Right renal pelvis (tissue), 4 donors: ENCODE data around the gene MAN1A1. TPM values are rescaled to one million over a fixed set of nuclear protein-coding genes. Genes with fewer than 3 reads are reported as not detected.
"Not testable (repeated sequence)": the region's sequence is repeated elsewhere in the genome, so short reads cannot be mapped to it uniquely, and the experiment has no call there.

ENCODE experiments used
- DNase-seq, 4 donors: peaks; one replicate each; pipeline ENCODE4 v3.0.0-alpha.2; 2013; ENCODE audit warnings: low read depth in 4 of 4, low spot score in 3 of 4, missing footprints in 1 of 4
- polyA plus RNA-seq, 4 donors: library from polyadenylated mRNA; unstranded; fragments of 120-200 nt; gene quantifications; one replicate each; pipeline ENCODE4 v1.2.1, GENCODE V29; 2013; ENCODE audit not compliant: insufficient read length in 4 of 4

MAN1A1 gene
- polyA plus RNA-seq, 4 donors, result 102 to 123 (median 115) TPM

DNA sequence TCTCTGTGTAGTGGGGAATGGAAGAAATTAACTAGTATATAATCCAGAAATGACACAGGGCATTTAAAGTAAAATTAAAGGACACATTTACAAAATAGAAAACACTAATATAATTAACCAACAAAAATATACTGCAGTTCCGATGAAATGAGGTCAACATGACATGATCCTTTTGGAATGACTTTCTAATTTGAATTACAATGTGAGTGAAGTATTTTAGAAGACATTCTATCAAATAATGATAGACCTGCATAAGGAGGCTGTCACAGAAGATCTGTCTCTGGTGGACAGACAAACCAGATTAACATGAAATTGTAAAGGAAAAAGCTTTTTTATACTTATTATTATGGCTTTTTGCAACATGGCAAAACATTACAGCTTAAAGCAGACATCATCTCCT, 170.5 kb downstream of the MAN1A1 start:
- DNase-seq, result no peak

DNA sequence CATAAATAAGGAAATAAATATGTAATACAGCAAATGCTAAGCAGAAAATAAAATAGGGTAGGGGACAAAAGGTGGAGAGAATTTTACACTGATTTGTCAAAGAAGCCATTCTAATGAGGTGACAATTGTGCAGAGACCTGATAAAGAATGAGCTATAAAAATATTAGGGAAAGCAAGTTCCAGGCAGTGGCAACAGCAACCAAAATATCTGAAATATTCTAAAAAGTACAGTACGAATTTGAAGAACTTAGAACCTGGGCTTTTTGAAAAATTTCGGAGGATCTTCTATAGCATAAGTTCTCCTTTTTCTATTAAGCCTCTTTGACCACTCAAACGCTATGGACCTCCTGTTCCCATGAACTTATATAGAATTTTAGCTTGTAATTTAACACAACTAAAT, 173.1 kb downstream of the MAN1A1 start:
- no peak for DNase-seq

DNA sequence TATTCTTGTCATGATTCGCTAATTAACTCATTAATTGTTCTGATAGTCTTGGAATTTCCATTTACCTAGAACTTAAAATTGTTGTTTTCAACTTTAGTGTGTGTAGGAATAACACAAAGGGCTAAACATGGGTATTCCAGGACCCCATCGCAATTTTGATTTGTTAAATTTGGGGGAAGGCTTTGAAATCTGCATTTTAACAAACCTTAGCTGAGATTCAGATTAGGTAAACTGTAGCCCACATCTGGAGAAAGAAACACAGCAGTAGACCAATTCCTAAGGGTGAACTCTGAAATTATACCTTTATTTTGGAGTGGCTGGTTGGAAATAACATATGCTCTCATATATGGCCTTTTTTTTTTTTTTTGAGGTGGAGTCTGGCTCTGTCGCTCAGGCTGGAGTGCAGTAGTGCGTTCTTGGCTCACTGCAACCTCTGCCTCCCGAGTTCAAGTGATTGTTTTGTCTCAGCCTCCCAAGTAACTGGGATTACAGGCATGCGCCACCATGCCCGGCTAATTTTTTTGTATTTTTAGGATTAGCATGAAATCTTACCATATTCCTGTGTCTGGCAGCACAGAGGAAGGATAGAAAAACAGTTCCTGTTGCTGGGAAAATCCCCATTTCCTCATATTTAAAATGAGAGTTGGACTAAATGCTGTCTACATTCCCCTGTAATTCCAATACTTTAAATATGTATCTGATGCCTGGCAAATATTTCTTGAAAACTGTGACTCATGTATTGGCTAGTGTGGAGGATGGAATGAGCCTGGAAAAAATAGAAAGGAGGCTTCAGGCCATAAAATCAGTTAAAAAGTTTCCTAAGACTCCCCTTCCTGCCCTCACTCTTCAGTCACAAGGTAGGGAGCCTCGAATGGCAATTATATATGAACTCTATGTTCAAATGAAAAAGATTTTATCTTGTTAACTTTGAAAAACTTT, 174.4 kb downstream of the MAN1A1 start:
- DNase-seq, result no peak

DNA sequence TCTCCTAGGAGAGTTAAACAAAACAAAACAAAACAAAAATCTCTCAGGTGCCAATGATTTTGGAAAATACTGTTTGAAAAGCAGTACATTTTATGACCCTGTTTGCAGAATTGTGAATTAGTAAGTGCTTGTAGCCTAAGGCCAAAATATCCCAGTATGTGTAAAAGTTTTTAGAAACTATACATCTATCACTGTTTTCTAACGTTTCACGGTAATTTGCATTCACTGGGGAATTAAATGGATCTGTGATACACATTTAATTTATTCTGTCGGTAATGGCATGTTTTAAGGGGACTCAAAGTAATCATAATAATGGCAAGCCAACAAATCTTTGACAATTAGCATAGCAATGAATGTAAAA, 175.5 kb downstream of the MAN1A1 start:
- no peak for DNase-seq

DNA sequence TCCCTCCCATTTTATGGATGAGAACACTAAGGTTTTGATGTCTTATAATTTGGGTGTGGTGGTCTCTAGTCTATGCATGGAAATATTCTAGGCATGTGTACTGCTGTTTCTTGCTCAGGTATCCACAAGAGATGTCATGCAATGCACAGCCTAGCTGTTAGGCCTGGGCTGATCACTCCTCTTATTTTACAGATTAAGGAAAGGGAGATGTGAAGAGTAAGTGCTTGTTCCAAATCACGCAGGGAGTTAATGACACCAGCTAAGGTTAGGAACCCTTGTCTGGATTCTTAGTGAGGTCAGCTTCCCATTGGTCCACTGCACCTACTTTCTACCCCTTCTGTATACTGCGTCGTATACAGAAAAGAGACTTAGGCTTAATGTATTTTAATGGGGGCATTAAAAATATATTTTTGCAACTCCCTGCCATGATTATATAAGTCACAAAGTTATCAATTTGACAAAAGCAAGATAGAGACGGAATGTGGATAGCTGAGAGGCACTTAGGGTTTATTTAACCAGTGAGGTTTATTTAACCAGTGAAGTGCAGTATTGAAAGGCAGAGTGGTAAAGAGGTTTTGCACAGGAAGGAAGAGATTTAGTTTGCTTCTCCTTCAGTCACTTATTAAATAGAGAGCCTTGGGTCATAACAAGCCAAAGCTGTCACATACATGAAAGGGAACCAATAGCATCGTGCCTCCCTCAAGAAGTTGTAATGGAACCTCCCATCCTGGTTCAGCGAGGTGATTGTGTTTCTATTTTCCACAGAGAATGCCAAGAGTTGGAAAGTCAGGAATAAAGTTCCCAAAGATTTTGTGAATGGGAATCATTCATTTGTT, 176.1 kb downstream of the MAN1A1 start:
- no peak for DNase-seq

DNA sequence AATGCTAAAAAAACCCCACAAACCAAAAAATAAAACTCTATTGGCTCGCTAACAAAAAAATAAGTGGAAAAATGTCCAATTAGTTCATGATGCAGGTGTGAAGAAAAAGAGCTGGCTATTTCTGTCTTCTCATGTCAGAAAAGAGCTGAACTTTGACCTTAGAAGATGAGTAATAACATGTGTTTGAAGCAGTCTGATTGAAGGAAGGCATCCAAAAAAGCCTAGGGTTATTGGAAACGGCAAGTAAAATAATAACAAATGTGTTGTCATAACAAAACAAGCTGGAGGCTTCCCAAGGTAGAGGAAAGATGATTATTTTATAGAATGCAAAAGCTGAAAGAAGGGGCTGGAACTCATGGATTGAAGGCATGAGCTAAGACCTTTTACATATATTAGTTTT, 176.7 kb downstream of the MAN1A1 start:
- no peak for DNase-seq

DNA sequence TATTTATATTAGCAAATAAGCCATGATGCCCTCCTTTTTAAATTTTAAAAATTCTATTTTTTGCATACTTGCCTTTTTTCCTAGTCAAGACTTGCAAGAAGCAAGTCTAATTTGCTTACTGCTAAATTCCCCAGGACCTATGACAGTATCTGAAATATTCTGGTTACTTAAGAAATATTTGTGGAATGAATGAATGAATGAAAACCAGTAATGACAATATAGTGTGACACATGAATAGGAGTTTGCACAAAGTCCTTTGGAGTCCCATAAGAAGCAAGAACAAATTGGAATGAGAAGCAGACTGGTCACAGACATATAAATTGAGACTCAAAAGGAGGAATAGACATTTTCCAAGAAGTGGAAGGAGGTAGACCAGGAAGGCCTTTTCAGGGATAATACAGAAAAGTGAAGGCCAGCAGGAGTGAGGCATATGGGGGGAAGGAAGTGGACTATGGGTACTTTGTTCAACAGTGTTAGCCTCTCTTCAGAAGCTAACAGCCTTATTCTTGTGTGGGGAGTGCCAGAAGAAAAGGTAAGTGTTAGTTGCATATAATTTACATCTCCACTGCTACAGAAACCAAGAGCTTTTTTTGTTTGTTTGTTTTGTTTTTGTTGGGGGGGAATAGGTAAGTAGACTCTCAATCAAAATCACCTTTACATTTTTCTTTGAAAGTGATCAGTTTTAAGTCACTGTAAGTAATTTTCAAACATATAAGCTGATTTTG, 177.5 kb downstream of the MAN1A1 start:
- no peak for DNase-seq

DNA sequence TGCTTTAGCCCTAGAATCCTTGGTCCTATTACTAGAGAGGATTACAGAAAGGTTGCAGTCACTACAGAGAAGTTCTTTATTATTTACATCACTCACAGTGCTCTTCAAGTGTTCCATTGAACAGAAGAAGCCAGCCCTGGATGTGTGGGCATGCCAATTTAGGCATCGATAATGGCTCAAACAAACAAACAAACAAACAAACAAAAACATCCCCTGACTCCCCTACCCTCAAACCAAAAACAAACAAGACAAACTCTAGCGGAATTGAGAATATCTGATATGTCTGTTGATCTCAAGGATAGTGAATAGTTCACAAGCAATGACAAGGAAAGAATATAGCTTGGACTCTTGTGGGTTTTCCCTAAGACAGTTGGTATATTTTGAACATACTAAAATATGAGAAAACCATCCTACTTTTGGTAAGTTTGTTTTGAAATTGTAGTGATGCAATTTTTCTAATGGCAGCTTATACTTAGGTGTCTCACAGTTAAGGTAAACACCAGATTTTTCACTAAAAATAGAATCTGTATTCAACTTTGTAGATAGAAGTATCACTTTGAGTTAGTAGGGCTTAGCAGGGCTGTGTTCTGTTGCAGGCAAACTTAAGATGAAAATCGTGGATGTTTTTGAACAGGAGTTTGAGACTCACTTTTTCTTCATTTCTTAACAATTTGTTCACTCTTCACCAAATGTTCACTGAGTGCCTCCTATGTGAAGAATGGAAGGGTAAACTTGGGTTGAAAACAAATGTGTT, 178.3 kb downstream of the MAN1A1 start:
- no peak for DNase-seq

DNA sequence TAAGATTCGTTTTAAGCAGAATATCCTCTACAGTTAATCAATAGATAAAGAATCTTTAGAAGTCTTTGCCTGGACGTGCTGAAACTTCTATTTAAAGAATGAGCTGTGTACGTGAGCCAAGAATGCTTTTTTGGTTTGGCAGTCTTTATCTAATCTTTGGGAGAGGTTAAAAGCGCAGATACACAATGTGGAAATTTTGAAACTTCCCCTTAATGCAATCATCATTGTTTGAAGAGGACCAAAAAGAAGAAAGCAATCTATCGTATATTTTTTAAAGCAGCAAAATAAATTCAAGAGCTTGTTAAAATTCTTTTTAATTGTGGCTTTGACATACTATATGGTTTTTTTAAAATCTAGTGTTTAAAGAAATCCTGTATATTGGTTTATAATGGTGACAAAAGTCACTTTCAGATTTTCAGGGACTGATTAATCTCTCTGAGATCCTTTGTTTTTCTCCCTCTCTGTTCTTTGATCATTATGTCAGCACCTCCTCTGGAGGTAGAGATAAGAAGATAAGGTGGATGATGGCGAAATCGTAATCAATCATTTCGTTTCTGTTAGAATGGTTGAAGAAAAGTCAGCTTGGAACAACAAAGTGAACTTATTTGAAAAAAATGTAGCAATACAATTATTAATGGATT, 179.0 kb downstream of the MAN1A1 start:
- no peak for DNase-seq

DNA sequence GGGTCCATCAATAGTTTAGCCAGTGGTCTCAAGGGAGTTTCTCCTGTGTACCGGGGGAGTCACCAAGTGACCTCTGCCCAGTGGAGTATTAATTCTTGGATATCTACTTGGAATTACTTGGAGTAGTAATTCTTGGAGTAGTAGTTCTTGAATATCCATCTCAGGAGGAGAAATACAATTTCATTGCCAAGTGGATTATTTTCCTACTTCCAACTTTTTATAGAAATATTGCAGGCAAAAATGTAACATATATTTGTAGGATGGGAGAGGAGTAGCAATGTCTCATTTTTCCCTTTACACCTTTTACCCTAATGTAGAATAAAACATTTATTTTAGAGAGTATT, 179.5 kb downstream of the MAN1A1 start:
- no peak for DNase-seq

DNA sequence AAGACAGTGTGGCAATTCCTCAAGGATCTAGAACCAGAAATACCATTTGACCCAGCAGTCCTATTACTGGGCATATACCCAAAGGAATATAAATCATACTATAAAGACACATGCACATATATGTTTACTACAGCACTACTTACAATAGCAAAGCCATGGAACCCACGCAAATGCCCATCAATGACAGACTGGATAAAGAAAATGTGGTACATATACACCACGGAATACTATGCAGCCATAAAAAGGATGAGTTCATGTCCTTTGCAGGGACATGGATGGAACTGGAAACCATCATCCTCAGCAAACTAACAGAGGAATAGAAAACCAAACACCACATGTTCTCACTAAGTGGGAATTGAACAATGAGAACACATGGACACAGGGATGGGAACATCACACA, 180.2 kb downstream of the MAN1A1 start:
- not testable (repeated sequence) for DNase-seq

DNA sequence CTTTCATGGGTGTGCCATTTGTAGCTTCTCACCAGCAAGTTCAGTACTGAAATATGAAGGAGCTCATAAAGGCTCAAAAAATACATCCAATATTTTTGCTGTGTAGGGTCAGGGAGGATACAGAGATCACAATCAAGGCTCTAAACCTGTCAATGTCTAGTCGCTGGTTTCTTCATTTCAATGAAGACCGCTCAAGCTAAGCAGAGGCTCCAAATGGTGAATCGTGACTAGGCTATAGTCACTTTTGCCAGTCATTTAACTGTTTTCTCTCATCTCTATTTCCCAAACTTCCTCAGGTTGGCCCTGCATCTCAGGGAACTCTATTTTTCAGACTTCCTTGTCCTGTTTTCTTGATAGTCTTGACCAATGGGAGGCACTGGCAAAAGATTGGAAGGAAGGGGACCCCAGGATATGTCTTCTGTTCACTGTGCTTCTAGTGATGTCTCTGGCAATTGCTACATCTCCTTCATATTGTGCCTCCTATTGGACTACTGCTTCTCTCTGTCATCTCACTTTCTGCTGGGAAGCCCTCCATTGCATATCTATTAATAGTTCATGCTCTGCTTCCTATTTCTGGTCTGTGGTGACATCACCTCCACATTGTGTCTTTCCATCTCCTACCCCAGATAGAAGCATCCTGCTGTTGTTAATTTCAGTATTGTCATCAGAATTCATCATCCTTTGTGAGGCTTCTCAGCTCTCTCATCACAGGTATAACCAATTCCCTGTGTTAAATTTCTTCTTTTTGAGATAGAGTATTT, 183.4 kb downstream of the MAN1A1 start:
- DNase-seq, result no peak

DNA sequence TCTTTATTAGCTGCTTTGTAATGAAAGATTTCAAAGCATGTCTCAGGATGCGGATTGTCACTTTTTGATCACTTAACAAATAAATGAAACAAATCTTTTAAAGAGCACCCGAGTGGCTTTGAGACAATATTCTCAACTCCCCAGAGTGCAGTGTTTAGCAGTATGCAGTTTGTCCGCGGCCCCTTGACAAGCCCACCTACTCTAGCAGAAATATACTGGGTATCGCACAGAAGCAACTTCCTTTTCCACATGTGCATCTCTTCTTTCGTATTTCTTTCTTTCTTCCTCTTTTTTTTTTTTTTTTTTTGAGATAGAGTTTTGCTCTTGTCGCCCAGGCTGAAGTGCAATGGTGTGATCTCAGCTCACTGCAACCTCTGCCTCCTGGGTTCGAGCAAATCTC, 186.6 kb downstream of the MAN1A1 start:
- no peak for DNase-seq

DNA sequence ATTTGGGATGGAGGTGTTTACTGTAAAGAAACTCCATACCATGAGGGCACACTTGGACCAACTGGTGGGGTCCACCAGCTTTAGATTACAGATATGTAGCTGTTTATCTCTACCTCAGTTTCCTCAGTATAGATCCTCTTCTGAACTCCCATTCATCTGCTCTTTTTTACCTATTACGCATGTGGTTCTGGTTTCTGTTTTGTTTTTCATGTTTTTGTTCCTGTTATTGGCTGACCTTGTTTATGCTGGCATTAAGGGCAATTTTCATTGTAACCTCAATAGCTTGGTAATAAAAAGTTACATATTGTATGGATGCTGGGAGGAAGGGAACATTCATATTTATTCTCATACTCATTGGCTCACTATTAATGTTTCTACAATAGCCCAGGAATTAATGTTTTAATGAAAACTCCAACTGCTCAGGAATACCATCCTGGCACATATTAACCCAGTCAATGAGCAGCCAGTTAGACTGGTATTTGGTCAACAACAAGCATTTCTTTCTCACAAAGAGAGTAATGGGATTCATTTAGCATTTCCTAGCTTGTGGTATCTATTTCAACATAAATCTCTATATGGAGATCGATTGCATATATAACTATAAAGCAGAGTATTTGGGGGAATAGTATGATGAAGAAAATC, 187.3 kb downstream of the MAN1A1 start:
- DNase-seq, result no peak

DNA sequence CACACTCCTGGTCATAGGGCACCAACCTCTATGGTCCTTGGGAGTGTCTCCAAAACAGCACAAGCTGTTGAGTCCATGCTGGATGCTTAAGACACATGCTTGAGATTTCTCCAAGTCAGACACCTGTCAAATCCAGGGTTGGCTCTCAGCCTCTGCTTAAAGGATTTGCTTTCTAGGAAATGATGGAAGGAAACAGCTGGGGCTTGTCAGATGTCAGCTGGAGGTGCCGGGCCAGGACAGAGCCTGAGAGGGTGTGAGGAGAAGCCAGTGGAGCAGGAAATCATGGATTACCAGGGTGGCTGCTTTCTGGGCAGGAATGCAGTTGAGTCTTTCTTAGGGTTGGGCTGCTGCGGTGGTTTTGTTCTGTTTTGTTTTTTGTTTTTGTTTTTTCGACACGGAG, 188.1 kb downstream of the MAN1A1 start:
- DNase-seq, result no peak

DNA sequence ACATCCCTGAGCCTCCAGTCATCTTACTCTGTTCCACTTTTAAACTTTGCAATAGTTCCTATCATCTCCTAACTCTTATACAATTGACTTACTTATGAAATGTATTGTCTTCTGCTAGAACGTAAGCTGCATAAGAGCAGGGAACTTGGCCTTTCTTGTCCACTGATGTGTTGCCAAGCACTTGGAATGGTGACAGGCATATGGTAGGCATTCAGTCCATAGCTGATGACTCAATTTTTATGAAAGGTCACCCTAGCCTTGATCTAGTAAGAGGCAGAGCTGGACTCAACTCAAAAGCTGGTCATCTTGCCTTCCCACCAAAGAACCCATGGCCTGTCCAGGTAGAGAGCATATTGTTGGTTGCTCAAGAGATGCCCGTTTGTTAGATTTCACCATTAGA, 188.7 kb downstream of the MAN1A1 start:
- no peak for DNase-seq

DNA sequence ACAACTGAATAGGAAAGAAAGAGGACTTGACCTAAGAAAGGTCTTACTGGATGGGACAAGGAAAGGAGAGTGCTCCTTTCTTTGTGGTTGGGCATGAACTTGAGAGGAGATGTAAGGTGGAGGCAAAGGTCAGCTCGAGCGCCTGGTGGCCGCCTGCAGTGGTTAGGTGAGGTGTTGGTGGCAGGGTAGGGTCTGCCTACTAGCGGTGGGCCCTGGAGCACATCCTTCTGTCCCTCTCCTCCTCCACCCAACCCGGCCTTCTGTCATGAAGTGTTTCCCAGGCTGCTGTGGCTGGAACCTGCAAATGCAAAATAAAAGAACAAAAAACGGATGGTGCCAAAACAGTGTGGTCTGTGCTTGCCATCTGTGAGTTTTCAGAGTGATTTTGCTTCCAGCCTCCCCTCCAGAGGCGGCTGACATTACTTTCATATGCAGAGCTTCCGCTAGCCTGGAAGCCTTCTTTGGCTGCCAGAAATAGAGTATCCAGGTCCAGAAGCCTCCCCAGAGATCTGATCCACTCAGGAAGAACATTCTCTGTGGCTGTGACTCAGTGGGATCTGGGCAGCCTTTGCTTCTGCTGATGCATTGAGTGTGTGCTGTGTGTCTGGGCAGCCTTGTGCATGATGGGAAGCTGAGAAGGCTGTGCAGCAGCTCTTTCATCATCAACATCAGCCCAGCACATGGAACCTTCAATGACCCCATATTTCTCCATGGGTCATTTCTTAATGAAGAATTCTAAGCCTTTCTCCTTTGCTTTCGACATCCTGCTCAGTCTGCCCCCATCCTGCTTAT, 191.3 kb downstream of the MAN1A1 start:
- no peak for DNase-seq

DNA sequence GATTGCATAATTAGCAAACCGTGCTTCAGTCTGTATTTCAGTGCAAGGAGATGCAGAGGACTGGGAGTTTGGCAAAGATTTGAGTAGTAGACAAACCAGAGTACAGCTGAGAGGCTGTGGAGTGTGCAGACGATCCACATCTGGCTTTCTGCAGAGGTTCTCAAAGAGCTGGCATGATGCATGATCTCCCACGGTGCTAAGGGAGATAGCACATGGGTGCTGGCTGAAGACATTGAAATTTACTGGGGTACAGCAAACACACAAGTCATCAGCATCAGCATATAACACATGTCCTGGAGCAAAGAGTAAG, 192.1 kb downstream of the MAN1A1 start:
- DNase-seq, result no peak
